ENCODE data around the gene SNRNP25. TPM values are rescaled to one million over a fixed set of nuclear protein-coding genes. Genes with fewer than 3 reads are reported as not detected.

SNRNP25 gene
- total and polyA plus RNA-seq, 9 of the 15 experiments (the other 6 are each of a cell fraction or from before 2014, with no cell fraction given) = 59.0 to 176 (median 108) TPM

DNA sequence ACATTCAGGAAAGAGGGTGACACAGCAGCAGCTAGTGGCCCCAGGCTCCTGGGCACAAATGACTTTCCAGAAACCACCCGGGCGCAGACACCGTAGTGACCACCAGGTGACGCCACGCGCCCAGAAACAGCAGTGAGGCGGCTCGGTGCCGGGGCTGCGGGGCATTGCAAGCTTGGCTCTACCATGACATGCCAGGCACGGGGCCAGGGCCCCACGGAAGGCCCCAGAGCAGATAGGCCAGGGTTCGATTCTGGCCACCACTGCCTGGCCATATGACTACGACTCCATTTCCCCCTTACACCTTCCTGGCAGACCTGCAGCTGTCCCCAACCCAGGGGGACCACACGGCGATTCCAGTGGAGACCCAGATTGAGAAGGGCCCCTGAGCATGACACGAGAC, 12.1 kb downstream of the SNRNP25 start:
- WGBS (ENCODE audit: insufficient coverage, low coverage, missing lambda C conversion rate) = 6% methylated on average over 17 of the region's 17 CpGs
- Histone ChIP-seq H3K4me2 (ENCODE audit: insufficient read depth, low read length) (peak overlapping the region; percentile 36; the same call in 1 of the 2 replicates), H3K27ac (ENCODE audit: extremely low read depth, low read depth, low read length) (no peak overlapping the region), H3K27me3 (ENCODE audit: control insufficient read depth in 2 of 2, insufficient read depth in 2 of 2, low read length in 2 of 2) (no peaks in the 10 kb centered on the region), H4K20me1 (replicated peaks; ENCODE audit: control insufficient read depth, insufficient read depth, low read length) (peaks cover 4% of the 10 kb centered on the region), H3K36me3 (ENCODE audit: control insufficient read depth, insufficient read depth, low read length) (no peaks in the 10 kb centered on the region; the same call in 2 of the 3 replicates), H3K79me2 (ENCODE audit: control insufficient read depth, insufficient read depth, low read length) (no peaks in the 10 kb centered on the region), H3K4me1 (replicated peaks in 1 of 2; ENCODE audit: control insufficient read depth in 2 of 2, insufficient read depth in 2 of 2, low read length in 2 of 2) (peaks cover 0 to 53% of the 10 kb centered on the region in 2 experiments; a peak in 3 of 5 replicates), H3K9me3 (replicated peaks; ENCODE audit: control insufficient read depth, insufficient read depth, low read depth, low read length) (no peaks in the 10 kb centered on the region), H3K9ac (ENCODE audit: insufficient read depth in 1 of 2, low read depth in 2 of 2, low read length in 2 of 2) (peak overlapping the region in 1 of 2 experiments; percentile 77; a peak in 2 of 4 replicates), H2AFZ (ENCODE audit: low read depth, low read length) (no peak overlapping the region), H3K9me1 (ENCODE audit: control insufficient read depth, insufficient read depth, low read length) (no peaks in the 10 kb centered on the region), H3K4me3 (no peak overlapping the region)
- DNase-seq (ENCODE audit: extremely low read depth in 1 of 4, low spot score in 3 of 4) (peak; percentile 76 to 89 (median 80)), ATAC-seq (peak; percentile 94), FAIRE-seq (peak; percentile 77)
- BruUV-seq (replicated peaks) = no TSS peak
- ChIA-PET POLR2A (interaction anchor here (0.6 to 1.7 kb wide), 10 partner anchors 8 to 539 kb away, joined by 3 to 8 read pairs (median 4); partner anchors contain the start of genes HBQ1 and POLR3K), CTCF (ENCODE audit: low intra/inter-chr PET ratio) (interaction anchor here (0.6 to 7.3 kb wide), 6 partner anchors 25 to 297 kb away, joined by 3 to 125 read pairs (median 6); partner anchors contain the start of gene HBQ1)
- intact Hi-C loops (cut with micrococcal nuclease) (loop anchor here (1.0 kb wide), 1 partner anchor 32 kb away; no protein-coding TSS in a partner anchor), in situ Hi-C loops (cut with MboI) (no loop called here)
- TF ChIP-seq KLF1 (tag; IDR thresholded peaks at IDR 0.05) (no peak), ZNF282 (CRISPR knock-in tag; IDR thresholded peaks at IDR 0.05) (no peak), PCBP1 (IDR thresholded peaks at IDR 0.05; ENCODE audit: low read depth, low read length, poor library complexity, severe bottlenecking) (no peak), ELF2 (CRISPR knock-in tag; IDR thresholded peaks at IDR 0.05) (no peak), ZKSCAN1 (IDR thresholded peaks at IDR 0.05; ENCODE audit: low read depth, low read length) (peak; percentile 71; the same call in 1 of the 2 replicates), ZBED1 (IDR thresholded peaks at IDR 0.05) (no peak), KDM1A (IDR thresholded peaks at IDR 0.05) (no peak), RNF2 (IDR thresholded peaks at IDR 0.05) (no peak), ZNF23 (CRISPR knock-in tag; IDR thresholded peaks at IDR 0.05) (no peak), SRSF3 (IDR thresholded peaks at IDR 0.05; ENCODE audit: insufficient read depth, low read length) (no peak), LARP7 (IDR thresholded peaks at IDR 0.05) (no peak), HNRNPLL (IDR thresholded peaks at IDR 0.05; ENCODE audit: low read depth, low read length, poor library complexity, severe bottlenecking) (no peak)
- TF ChIP-seq, protein P1, sequence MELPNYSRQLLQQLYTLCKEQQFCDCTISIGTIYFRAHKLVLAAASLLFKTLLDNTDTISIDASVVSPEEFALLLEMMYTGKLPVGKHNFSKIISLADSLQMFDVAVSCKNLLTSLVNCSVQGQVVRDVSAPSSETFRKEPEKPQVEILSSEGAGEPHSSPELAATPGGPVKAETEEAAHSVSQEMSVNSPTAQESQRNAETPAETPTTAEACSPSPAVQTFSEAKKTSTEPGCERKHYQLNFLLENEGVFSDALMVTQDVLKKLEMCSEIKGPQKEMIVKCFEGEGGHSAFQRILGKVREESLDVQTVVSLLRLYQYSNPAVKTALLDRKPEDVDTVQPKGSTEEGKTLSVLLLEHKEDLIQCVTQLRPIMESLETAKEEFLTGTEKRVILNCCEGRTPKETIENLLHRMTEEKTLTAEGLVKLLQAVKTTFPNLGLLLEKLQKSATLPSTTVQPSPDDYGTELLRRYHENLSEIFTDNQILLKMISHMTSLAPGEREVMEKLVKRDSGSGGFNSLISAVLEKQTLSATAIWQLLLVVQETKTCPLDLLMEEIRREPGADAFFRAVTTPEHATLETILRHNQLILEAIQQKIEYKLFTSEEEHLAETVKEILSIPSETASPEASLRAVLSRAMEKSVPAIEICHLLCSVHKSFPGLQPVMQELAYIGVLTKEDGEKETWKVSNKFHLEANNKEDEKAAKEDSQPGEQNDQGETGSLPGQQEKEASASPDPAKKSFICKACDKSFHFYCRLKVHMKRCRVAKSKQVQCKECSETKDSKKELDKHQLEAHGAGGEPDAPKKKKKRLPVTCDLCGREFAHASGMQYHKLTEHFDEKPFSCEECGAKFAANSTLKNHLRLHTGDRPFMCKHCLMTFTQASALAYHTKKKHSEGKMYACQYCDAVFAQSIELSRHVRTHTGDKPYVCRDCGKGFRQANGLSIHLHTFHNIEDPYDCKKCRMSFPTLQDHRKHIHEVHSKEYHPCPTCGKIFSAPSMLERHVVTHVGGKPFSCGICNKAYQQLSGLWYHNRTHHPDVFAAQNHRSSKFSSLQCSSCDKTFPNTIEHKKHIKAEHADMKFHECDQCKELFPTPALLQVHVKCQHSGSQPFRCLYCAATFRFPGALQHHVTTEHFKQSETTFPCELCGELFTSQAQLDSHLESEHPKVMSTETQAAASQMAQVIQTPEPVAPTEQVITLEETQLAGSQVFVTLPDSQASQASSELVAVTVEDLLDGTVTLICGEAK (IDR thresholded peaks at IDR 0.05) = no peak
- TF ChIP-seq, protein P1 (CRISPR knock-in tag; IDR thresholded peaks at IDR 0.05) = no peak
- TF ChIP-seq, protein P2, sequence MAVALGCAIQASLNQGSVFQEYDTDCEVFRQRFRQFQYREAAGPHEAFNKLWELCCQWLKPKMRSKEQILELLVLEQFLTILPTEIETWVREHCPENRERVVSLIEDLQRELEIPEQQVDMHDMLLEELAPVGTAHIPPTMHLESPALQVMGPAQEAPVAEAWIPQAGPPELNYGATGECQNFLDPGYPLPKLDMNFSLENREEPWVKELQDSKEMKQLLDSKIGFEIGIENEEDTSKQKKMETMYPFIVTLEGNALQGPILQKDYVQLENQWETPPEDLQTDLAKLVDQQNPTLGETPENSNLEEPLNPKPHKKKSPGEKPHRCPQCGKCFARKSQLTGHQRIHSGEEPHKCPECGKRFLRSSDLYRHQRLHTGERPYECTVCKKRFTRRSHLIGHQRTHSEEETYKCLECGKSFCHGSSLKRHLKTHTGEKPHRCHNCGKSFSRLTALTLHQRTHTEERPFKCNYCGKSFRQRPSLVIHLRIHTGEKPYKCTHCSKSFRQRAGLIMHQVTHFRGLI (CRISPR knock-in tag; IDR thresholded peaks at IDR 0.05) = no peak
